NCI-H128 (cell line): ENCODE results near the gene MED26.
A peak's percentile ranks its signal among the peaks of the same experiment; 100 is the strongest.
"Not testable (repeated sequence)": the region's sequence is repeated elsewhere in the genome, so short reads cannot be mapped to it uniquely, and the experiment has no call there.

Experiments
- DNase-seq: peaks from one replicate; lab custom pipeline; 2025; ENCODE audit not compliant: unreplicated experiment; lab: John Stamatoyannopoulos, UW

Gene MED26

DNA sequence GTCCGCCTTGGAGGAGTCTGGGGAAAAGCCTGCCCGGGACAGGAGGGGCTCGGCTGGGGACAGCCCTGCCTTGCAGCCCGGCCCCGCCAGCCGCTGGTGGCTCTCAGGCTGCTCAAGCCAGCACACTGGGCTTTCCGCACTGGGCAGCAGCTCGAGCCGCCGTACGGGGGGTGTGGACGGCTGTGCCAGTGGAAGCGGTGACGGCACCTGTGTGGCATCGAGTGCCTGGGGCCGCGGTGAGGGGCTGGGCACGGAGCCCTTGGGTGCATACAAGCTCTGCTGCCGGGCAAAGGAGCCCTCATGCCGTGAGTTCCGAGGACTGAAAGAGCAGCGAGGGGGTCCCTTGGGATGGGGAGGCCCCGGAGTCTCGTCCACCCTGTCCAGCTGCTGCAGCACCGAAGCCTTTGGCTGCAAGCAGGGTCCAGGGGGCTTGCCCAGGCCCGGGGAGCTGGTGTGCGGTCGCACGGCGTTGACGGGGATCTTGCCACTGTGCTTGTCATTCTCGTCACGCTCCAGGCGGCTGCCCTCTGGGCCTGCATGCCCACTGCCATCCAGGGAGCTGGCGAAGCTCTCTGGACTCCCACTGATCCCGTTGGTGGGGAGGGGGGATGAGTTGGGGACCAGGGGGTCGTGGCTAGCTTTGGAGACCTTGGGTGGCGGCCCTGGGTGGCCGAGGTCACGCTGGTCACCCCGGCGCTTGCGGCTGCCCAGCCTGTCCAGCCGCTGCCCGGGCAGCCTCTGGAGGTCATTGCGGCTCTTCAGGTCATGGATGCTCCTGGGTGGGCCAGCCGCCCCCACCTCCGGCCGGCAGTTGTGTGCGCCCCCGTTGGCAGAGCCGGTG lies 51.1 kb downstream of the MED26 start:
- DNase-seq: no peak

DNA sequence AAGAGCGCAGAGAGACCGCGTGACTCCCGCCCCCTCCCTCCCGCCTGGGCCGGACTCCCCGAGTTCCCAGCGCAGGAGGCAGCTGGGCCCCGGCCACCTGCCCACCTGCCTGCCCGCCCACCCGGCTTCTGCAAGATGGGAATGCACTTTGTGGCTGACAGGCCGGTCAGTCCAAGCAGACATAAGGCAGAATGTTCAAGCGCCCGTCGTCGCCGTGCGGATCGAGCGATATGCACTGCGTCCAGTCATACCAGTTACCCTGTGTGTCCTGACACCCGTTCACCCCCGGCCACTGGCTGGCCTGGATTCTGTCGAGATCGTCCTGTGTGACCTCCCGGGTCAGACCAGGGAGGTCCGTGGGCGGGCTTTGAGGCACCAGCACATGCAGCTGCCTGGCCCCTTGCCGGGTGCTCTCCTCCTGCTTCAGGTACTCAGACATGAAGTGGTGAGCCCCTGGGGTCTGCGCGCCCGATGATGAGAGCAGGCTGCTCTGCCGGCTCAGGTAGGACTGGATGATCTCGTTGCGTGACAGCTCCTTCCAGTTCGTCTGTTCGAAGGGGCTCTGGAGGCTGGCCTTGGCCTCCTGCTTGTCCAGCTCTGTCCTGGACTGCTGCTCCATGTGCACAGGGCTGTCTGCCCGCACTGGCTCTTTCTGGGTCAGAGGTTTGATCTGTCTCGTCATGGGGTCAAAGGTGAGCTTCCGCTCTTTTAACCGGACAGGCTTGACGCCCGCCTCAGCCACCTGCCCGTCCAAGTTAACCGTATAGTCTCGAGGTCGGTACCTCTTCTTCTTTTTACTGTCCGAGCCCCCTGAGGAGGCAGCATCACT lies 51.9 kb downstream of the MED26 start:
- no peak for DNase-seq

DNA sequence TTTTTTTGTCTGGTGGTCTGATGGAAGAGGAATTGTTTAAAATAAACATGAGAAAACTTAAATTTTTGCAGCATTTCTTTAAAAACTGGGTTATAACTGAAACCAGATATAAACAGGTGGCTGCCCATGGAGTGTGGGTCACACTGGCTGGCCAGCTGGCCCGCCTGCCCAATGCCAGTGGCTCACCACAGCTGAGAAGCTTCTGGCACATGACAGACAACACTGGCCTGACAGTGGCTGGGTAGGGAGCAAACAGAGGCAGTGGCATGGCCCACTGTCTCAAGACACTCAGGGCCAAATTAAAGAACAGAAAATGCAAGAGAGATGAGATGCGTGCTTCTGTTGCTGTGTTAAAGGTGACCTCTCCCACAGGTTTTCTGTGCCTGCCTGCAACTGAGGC lies 52.7 kb downstream of the MED26 start:
- no peak for DNase-seq

DNA sequence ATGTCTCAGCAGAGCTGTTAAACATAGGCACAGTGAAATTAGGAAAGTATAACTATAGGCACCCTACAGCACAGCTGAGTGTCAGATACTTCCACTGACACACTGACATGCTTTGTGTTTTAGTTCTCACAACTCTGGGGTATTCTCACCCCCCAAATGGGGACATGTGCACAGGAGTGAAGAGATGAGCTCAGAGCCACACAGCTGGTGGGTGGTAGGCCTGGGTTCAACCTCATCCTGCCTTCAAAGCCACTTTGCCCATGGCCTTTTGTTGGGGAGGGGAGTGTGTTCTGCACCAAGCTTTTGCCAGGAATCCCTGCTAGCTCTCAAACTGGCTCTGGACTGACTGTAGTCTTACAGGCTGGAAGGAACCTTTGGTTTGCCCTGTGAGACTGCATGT lies 54.1 kb downstream of the MED26 start:
- DNase-seq: no peak

DNA sequence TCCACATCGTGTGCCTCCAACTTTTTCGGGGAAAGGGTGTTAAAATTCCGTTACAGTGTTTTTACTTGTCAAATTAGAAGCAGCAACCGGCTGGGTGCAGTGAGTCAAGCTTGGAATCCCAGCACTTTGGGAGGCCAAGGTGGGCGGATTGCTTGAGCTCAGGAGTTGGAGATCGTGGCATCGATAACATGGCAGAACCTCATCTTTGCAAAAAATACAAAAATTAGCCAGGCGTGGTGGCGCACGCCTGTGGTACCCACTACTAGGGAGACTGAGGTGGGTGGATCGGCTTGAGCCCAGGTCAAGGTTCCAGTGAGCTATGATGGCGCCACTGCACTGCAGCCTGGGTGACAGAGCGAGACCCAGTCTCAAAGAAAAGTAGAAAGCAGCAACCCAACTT lies 54.7 kb downstream of the MED26 start:
- DNase-seq: no peak

DNA sequence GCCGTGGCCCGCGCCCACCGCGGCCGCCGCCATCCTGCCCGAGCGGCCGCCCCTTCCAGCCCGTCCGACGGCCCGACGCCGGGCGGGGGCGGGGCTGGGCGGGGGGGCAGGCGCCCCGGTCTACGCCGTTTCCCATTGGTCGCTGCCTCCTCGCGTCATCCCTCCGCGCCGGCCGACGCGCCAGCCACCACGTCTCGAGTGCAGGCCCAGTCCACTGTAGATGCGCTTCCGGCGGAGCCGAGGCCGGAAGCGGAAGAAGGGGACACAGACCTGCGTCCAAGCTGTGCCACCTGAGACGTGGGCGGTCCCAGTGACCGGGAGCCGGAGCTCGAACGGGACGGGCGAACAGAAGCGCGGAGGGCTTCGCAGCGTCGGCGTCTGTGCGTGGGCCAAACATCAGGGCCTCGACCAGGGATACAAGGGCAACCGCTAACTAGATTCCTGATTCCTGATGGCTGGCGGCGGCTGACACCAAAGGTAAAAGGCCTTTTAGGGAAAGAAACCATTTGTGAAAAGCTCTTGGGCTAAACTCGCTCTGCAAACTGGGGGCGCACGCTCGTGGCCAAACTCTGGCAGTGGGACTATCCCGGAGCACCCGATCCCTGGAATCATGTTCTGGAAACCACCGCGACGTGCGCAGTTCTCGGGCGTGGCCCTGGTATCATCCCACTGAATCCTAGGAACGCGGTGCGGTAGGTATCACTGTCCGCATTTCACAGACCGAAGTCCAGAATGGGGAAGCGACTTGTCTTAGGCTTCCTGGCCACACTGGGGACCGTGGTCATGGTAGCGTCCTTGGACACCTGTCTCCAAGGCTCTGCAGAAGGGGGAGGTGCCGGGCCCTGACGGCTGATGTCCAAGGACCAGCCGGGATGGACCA lies 55.4 kb downstream of the MED26 start, which contains the start of gene SLC35E1:
Gene SLC35E1, minus strand, starts transcription at position 84 of the 880 bp plus-strand sequence. Its CDS starts 51 bp downstream, at position 33.
- DNase-seq: peak; percentile 92

DNA sequence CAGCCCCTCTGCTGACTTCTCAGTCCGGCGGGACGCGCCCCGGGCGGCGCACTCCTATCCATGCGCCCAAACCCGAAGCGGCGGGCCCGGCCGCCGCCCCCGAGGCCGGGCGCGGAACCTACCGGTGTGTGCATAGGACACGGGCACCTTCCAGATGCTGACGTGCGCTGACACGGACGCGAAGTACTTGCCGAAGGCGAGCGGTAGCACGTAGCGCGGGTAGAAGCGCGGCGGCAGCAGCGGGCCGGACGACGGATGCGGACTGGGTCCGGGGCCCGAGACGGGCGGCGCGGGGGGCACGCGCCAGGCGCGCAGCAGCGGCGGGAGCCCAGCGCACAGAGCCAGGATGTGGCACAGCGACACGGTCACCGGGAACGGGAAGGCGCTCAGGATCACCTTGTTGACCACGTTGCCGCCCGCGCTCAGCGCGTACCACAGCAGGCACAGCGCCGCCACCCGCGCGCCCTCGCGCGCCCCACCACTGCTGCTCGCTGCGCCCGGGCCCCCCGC lies 56.1 kb downstream of the MED26 start:
- no peak for DNase-seq

DNA sequence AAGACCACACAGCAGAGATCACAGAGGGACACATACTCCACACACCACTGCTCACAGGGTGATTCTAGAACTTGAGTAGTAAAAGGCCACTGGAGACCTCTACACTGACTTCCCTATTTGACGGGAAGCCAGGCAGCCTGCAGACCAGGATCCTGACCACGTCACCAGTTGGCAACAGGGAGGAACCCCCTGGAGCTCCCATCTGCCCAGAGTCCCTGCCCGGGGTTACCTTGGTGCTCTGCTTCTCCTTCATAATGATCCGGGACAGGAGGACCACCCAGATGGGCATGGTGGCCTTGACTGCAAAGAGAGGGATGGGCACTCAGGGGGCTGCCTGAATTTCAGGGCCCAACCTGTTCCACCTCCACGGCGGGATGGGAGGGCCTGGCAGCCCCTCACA lies 56.7 kb downstream of the MED26 start:
- no peak for DNase-seq

DNA sequence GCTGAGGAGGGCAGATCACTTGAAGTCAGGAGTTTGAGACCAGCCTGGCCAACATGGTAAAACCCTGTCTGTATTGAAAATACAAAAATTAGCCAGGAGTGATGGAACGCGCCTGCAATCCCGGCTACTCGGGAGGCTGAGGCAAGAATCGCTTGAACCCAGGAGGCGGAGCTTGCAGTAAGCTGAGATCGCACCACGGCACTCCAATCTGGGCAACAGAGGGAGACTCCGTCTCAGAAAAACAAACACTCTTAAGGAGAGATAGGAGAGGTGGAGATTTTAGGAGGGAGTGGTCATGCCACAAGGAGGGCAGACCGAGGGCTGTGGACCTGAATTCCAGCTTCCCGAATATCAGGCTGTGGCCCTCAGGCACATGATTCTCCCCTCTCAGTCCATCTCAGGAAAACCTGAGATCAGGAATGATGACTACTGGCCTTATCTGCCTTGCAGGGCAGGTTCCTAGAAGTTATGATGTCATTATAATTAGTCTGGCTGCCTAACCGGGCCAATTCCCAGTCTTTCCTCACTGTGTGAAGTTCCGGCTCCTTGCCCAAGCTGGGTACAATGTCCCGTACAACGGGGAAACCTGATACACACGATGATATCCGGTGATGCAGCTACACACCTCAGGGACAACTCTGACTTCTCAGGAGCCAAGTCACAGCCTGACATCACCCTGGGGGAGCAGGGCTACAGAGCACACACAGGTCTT lies 58.2 kb downstream of the MED26 start:
- DNase-seq: no peak

DNA sequence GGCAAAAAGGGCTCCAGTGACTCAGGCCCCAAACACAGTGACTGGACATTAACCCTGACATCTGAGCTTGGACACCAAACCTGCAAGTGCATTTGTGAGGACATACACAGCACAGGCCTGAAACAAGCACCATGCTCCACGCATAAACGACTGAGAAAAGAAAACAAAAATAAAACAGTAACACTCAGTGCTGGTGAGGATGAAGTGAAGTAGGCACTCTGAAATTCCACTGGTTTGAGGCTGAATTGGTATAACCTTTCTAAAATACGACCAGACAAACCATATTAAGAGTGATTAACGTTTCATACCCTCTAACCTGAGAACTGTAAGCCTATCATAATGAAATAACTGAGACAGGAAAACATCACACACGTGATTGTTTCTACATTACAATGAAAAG lies 61.3 kb downstream of the MED26 start:
- no peak for DNase-seq

DNA sequence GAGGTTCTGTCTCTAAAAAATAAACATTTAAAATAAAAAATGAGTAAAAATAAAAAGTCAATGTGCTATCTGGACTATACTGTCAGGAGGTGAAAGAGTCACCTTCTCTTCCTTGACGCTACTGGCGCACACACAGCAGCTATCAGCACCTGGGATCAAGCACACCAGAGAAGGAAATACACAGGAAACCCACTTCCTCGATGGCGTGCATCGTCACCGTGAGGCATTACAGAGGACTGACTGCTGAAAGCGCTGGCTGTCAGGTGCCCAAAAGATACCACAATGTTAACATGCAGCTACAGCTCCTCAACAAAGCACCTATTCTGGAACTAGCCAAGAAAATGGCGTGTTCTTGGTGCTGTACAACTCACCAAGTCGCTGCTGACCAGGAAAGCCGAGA lies 61.8 kb downstream of the MED26 start:
- no peak for DNase-seq

DNA sequence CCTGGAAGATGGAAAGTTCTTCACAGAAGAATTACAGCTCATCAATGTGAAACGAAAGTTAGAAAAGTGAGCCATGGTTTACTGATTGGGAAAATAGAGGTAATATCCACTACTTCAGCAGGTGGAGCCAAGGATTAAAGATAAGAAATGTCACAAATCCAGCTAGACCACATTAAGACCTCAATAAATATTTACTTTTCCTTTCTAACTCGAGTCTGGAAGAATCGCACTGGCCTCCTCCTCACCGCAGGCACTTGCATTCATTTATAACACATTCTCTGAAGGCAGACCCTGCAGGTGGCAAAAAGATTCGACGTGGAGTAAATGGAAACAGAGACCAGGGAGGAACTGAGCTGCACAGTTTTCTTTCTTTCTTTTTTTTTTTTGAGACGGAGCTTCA lies 63.2 kb downstream of the MED26 start:
- DNase-seq: no peak

DNA sequence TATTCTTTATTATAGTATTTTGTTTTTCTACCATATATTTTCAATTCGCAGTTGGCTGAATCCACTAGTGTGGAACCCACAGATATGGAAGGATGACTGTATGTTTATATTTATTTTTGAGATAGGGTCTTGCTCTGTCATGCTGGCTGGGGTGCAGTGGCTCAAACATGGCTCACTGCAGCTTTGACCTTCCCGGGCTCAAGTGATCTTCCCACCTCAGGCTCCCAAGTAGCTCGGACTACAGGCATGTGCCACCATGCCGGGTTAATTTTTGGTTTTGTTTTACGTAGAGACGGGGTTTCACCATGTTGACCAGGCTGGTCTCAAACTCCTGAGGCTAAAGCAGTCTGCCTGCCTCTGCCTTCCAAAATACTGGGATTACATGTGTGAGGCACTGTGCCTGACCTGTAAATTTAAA lies 65.4 kb downstream of the MED26 start:
- DNase-seq: no peak

DNA sequence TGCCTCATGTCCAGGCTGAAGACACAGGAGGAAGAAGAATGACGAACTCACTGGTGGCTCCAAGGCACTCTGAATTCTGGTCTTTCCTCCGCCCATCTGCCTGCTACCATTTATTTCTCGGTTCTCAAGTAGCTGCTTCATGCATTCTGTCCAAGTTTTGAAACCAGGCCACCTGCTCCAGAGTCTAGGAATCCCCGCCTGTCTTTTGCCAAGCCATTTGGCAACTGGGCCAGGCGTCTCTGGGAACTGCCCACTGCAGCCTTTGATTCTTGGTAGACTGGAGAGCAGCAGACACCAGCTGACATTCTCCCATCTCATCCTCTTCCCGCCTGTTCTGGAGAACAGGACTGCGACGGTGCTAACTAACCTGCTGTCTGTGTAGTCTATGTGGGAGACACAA lies 66.6 kb downstream of the MED26 start:
- DNase-seq: no peak

DNA sequence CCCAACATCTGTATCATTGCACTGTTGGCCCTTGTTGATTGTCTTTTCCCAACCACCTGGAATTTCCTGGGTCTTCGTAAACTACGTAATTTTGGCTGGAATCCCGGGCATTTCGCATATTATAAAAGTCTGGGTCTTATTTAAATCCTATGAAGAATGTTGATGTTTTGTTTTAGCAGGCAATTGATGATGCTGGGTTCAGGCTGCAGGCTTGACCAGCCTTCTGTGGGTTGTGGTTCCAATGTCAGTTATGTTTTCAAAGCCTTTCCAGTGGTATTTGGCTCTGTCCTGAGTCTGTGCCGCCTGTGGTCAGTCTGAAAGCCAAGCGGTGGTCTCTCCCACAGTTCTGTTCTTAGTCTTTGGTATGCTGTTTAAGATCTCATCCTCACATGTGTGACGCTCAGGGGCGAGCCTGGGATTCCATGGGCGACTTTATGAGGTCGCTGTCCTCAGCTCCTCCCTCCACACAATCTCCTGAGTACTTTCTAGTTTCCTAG lies 68.2 kb downstream of the MED26 start:
- DNase-seq: no peak

DNA sequence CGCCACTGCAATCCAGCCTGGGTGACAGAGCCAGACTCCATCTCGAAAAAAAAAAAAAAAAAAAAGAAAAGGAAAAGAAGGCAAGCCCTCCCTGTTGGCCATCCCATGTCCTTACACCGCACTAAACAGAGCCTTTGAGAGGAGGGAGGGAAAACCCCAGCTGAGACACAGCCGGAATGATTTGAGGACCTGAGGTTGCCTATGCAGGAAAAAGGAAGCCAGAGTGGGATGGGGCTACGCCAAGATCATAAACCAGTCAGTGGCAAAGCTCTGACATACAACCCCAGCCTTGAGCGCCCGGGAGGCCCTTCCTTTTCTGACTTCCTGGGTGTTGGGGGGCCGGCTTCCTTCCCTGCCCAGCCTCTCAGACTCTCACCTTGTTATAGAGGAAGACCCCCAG lies 73.2 kb downstream of the MED26 start:
- no peak for DNase-seq

DNA sequence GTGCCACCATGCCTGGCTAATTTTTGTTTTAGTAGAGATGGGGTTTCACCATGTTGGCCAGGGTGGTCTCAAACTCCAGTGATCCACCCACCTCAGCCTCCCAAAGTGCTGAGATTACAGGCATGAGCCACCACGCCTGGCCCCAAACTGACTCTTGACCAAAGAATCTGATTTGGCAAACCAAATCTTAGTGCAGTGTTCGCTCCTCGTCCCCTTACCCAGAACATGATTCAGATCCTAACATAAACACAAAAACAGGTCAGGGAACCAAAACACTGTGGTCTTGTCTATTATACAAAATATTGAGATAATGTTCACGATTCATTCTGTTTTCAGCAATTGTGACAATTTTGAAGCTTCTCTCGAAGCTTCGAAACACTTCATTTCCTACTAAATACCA lies 76.1 kb downstream of the MED26 start:
- not testable (repeated sequence) for DNase-seq

DNA sequence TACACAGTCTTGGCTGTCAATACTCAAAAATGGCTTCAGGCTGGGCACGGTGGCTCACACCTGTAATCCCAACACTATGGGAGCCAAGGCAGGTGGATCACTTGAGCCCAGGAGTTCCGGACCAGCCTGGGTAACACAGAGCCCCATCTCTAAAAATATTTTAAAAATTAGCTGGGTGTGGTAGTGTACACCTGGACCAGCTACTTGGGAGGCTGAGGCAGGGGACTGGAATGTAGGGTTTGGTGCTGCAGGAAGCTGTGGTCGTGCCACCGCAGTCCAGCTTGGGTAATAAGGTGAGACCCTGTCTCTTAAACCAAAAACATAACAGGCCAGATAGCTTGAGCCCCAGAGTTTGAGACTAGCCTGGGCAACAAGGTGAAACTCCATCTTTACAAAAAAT lies 79.0 kb downstream of the MED26 start:
- DNase-seq: no peak

DNA sequence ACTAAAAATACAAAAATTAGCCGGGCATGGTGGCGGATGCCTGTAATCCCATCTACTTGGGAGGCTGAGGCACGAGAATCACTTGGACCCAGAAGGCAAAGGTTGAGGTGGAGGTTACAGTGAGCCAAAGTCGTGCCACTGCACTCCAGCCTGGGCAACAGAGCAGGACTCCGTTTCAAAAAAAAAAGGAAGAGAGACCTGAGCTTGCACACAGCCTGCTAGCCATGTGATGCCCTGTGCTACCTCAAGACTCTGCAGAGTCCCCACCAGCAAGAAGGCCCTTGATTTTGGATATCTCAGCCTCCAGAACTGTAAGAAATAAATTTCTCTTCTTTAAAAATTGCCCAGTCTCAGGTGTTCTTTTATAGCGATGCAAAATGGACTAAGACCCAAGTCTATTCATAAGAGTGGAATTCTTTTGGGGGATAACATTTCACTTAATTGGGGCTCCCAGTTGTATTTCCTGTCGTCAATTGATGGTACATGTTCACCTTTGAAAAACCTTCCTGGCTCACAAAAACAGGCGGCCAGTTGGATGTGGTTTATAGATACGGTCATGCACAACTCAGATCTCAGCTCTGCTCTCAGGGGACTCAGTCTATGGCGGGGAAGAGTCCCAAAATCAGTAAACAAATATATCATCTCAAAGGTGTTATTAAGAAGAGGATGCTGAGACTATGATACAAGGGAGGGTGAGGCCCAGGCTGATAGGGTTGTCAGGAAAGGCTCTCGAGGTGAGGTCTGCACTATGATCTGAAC lies 83.4 kb downstream of the MED26 start:
- no peak for DNase-seq
